Skeletal muscle satellite cell (primary cell): ENCODE measurements around the gene GRIN1.
A peak's percentile ranks its signal among the peaks of the same experiment; 100 is the strongest.

Source experiments
- H3K27me3 ChIP-seq: 2 replicates; pipeline ENCODE4 v1.7.0; 2013; ENCODE audit warnings: low read length; ENCODE audit not compliant: control insufficient read depth, insufficient read depth
- H3K36me3 ChIP-seq: 2 replicates; pipeline ENCODE4 v1.7.0; 2013; ENCODE audit warnings: mild to moderate bottlenecking, control low read depth, low read length; ENCODE audit not compliant: insufficient read depth
- H3K4me1 ChIP-seq: 2 replicates; pipeline ENCODE4 v1.7.0; 2013; ENCODE audit warnings: low read length; ENCODE audit not compliant: control insufficient read depth, insufficient read depth
- H3K4me2 ChIP-seq: 2 replicates; pipeline ENCODE4 v1.7.0; 2013; ENCODE audit warnings: mild to moderate bottlenecking, low read length
- H3K4me3 ChIP-seq: 2 replicates; pipeline ENCODE4 v1.7.0; 2013; ENCODE audit warnings: low read length
- H3K9ac ChIP-seq: 2 replicates; pipeline ENCODE4 v1.7.0; 2013; ENCODE audit warnings: mild to moderate bottlenecking, low read depth, low read length, moderate library complexity
- H3K9me3 ChIP-seq: replicated peaks from 2 replicates; pipeline ENCODE4 v1.7.0; 2013; ENCODE audit warnings: mild to moderate bottlenecking, control low read depth, low read length

The GRIN1 gene

DNA sequence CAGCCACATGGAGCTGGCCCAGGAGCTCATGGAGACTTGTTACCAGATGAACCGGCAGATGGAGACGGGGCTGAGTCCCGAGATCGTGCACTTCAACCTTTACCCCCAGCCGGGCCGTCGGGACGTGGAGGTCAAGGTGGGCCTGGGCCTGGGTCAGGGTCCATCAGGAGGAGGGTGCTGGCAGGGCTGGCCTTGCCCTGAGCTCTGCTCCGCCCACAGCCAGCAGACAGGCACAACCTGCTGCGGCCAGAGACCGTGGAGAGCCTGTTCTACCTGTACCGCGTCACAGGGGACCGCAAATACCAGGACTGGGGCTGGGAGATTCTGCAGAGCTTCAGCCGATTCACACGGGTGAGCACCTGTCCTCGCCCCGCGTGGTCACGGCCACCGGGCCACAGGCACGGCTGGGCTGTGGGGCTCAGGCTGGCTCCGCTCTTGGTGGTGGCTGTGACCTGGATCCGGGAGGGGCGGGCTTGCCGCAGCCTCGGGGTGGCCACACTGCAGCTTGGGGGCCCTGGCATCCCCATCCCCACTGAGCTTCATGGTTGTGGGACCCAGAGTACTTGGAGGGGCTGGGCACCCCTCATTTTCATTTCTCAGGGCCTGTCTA, 31.5 kb upstream of the GRIN1 start:
- no peaks in the 10 kb centered on the region for H3K27me3 ChIP-seq
- H3K9me3 ChIP-seq, result no peaks in the 10 kb centered on the region
- peaks cover 67% of the 10 kb centered on the region for H3K36me3 ChIP-seq
- no peak overlapping the region for H3K4me2 ChIP-seq
- no peak overlapping the region for H3K4me3 ChIP-seq
- no peak overlapping the region for H3K9ac ChIP-seq
- H3K4me1 ChIP-seq, result no peaks in the 10 kb centered on the region

- Histone ChIP-seq H3K36me3 (peaks cover 66% of the 10 kb centered on the region), H3K27me3 (no peaks in the 10 kb centered on the region), H3K9me3 (no peaks in the 10 kb centered on the region), H3K4me2 (no peak overlapping the region), H3K4me1 (no peaks in the 10 kb centered on the region), H3K4me3 (no peak overlapping the region), H3K9ac (no peak overlapping the region)
Measured at GRCh38 chr9:137107982-137108381, 31.0 kb upstream of the GRIN1 start.

GRCh38 chr9:137108608-137109249, 30.2 kb upstream of the GRIN1 start:
- no peak overlapping the region for H3K9ac ChIP-seq
- H3K27me3 ChIP-seq, result no peaks in the 10 kb centered on the region
- no peaks in the 10 kb centered on the region for H3K4me1 ChIP-seq
- no peak overlapping the region for H3K4me3 ChIP-seq
- peaks cover 61% of the 10 kb centered on the region for H3K36me3 ChIP-seq
- no peaks in the 10 kb centered on the region for H3K9me3 ChIP-seq
- H3K4me2 ChIP-seq, result no peak overlapping the region

- no peaks in the 10 kb centered on the region for H3K27me3 ChIP-seq
- H3K4me1 ChIP-seq, result no peaks in the 10 kb centered on the region
- H3K36me3 ChIP-seq, result peaks cover 55% of the 10 kb centered on the region
- H3K9me3 ChIP-seq, result no peaks in the 10 kb centered on the region
- H3K4me3 ChIP-seq, result no peak overlapping the region
- no peak overlapping the region for H3K4me2 ChIP-seq
- no peak overlapping the region for H3K9ac ChIP-seq
Measured at GRCh38 chr9:137109250-137110146, 29.5 kb upstream of the GRIN1 start.

DNA sequence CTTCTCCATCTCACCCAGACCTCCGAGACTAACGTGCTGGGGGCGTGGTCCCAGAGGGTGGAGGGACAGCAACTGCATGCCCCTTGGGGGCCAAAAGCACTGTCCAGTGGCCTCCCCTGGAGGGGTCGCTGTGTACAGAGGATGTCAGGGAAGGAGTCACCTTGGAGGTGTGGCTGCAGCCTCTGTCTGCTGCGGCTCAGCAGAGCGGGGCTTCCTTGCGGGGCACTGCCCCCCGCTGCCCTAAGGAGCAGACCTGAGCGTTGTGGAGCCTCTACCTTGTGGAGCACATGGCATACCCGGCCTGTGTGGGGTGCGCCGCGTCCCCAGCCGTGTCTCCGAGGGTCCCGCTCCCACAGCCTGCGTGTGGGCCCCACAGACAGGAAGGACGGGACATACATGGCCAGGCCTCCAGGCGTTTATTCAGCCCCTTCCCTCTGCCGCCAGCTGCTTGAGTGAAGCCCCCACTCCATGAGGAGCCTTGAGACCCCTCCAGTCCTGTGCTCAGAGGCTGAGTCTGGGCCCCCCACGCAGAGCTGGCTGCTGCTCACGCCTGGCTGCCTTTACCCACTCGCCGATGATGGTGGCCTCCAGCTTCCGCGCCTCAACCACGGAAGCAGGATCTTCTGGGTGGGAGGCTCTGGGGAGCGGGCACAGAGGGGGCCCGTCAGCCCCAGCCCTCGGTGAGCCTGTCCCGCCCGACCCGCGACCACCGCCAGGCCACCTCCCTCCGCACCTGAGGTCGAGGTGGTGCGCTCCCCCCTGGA, 28.6 kb upstream of the GRIN1 start:
- H3K27me3 ChIP-seq, result no peaks in the 10 kb centered on the region
- H3K4me1 ChIP-seq, result peaks cover 7% of the 10 kb centered on the region
- peaks cover 52% of the 10 kb centered on the region for H3K36me3 ChIP-seq
- H3K9ac ChIP-seq, result no peak overlapping the region
- H3K4me2 ChIP-seq, result no peak overlapping the region
- no peaks in the 10 kb centered on the region for H3K9me3 ChIP-seq
- no peak overlapping the region for H3K4me3 ChIP-seq

GRCh38 chr9:137110911-137111787, 27.8 kb upstream of the GRIN1 start:
- H3K36me3 ChIP-seq, result peaks cover 44% of the 10 kb centered on the region

GRCh38 chr9:137111788-137112563, 27.0 kb upstream of the GRIN1 start:
- Histone ChIP-seq H3K4me3 (no peak overlapping the region), H3K9ac (no peak overlapping the region), H3K27me3 (no peaks in the 10 kb centered on the region), H3K36me3 (peaks cover 38% of the 10 kb centered on the region), H3K4me1 (peaks cover 7% of the 10 kb centered on the region), H3K9me3 (no peaks in the 10 kb centered on the region), H3K4me2 (no peak overlapping the region)

More at GRCh38 chr9:137110911-137111787, 27.8 kb upstream of the GRIN1 start:
- Histone ChIP-seq H3K4me2 (no peak overlapping the region), H3K4me1 (peaks cover 7% of the 10 kb centered on the region), H3K9ac (no peak overlapping the region), H3K27me3 (no peaks in the 10 kb centered on the region), H3K4me3 (no peak overlapping the region), H3K9me3 (no peaks in the 10 kb centered on the region)

- no peak overlapping the region for H3K4me3 ChIP-seq
- H3K4me2 ChIP-seq, result no peak overlapping the region
- H3K27me3 ChIP-seq, result no peaks in the 10 kb centered on the region
- H3K9ac ChIP-seq, result no peak overlapping the region
- peaks cover 7% of the 10 kb centered on the region for H3K4me1 ChIP-seq
- H3K9me3 ChIP-seq, result no peaks in the 10 kb centered on the region
- peaks cover 31% of the 10 kb centered on the region for H3K36me3 ChIP-seq
Measured at GRCh38 chr9:137112564-137113384, 26.2 kb upstream of the GRIN1 start.

- Histone ChIP-seq H3K27me3 (no peaks in the 10 kb centered on the region), H3K4me1 (peaks cover 7% of the 10 kb centered on the region), H3K9me3 (no peaks in the 10 kb centered on the region), H3K4me2 (peak overlapping the region; percentile 47), H3K9ac (no peak overlapping the region), H3K36me3 (peaks cover 23% of the 10 kb centered on the region), H3K4me3 (peak overlapping the region; percentile 45)
Measured at GRCh38 chr9:137113385-137114159, 25.4 kb upstream of the GRIN1 start.
